ENCODE measurements around the gene HPS5. TPM values are rescaled to one million over a fixed set of nuclear protein-coding genes. Genes with fewer than 3 reads are reported as not detected.
"Not testable (repeated sequence)": the region's sequence is repeated elsewhere in the genome, so short reads cannot be mapped to it uniquely, and the experiment has no call there.

HPS5 gene
- total RNA-seq, 1 donor from 2014 or later: 35.2 TPM

- Mint-ChIP-seq H3K27me3 (ENCODE audit: low read depth) (no peaks in the 10 kb centered on the region), H3K36me3 (ENCODE audit: low read depth) (no peaks in the 10 kb centered on the region), H3K9me3 (ENCODE audit: low read depth) (no peaks in the 10 kb centered on the region), H3K27ac (ENCODE audit: unreplicated experiment) (no peak overlapping the region), H3K4me3 (ENCODE audit: unreplicated experiment) (no peak overlapping the region), H3K4me1 (ENCODE audit: low read depth) (no peaks in the 10 kb centered on the region)
- DNase-seq (ENCODE audit: low spot score): no peak
- TF ChIP-seq CTCF (IDR thresholded peaks at IDR 0.05): no peak
These were observed 57.0 kb downstream of the HPS5 start for GRCh38 chr11:18264677-18265555.

- no peak overlapping the region for H3K27ac Mint-ChIP-seq (ENCODE audit: unreplicated experiment)
- TF ChIP-seq CTCF (IDR thresholded peaks at IDR 0.05): no peak
- no peaks in the 10 kb centered on the region for H3K9me3 Mint-ChIP-seq (ENCODE audit: low read depth)
- DNase-seq (ENCODE audit: low spot score): no peak
- H3K27me3 Mint-ChIP-seq (ENCODE audit: low read depth): no peaks in the 10 kb centered on the region
- H3K36me3 Mint-ChIP-seq (ENCODE audit: low read depth): no peaks in the 10 kb centered on the region
- no peak overlapping the region for H3K4me3 Mint-ChIP-seq (ENCODE audit: unreplicated experiment)
- no peaks in the 10 kb centered on the region for H3K4me1 Mint-ChIP-seq (ENCODE audit: low read depth)
These were observed 57.9 kb downstream of the HPS5 start for GRCh38 chr11:18264035-18264434.

GRCh38 chr11:18262681-18263350, 59.1 kb downstream of the HPS5 start:
- H3K36me3 Mint-ChIP-seq (ENCODE audit: low read depth); H3K4me3 Mint-ChIP-seq (ENCODE audit: unreplicated experiment); H3K4me1 Mint-ChIP-seq (ENCODE audit: low read depth); DNase-seq (ENCODE audit: low spot score); H3K27ac Mint-ChIP-seq (ENCODE audit: unreplicated experiment); H3K27me3 Mint-ChIP-seq (ENCODE audit: low read depth); H3K9me3 Mint-ChIP-seq (ENCODE audit: low read depth): not testable (repeated sequence)

- Mint-ChIP-seq H3K36me3 (ENCODE audit: low read depth) (peaks cover under 1% of the 10 kb centered on the region), H3K4me1 (ENCODE audit: low read depth) (no peaks in the 10 kb centered on the region), H3K9me3 (ENCODE audit: low read depth) (no peaks in the 10 kb centered on the region), H3K4me3 (ENCODE audit: unreplicated experiment) (no peak overlapping the region), H3K27ac (ENCODE audit: unreplicated experiment) (no peak overlapping the region), H3K27me3 (ENCODE audit: low read depth) (peaks cover under 1% of the 10 kb centered on the region)
- TF ChIP-seq CTCF (IDR thresholded peaks at IDR 0.05): no peak
- DNase-seq (ENCODE audit: low spot score): no peak
These were observed 60.2 kb downstream of the HPS5 start for GRCh38 chr11:18261721-18262120.

- TF ChIP-seq CTCF (IDR thresholded peaks at IDR 0.05): no peak
- Mint-ChIP-seq H3K4me1 (ENCODE audit: low read depth) (no peaks in the 10 kb centered on the region), H3K4me3 (ENCODE audit: unreplicated experiment) (no peak overlapping the region), H3K27me3 (ENCODE audit: low read depth) (peaks cover 3% of the 10 kb centered on the region), H3K27ac (ENCODE audit: unreplicated experiment) (no peak overlapping the region), H3K9me3 (ENCODE audit: low read depth) (no peaks in the 10 kb centered on the region), H3K36me3 (ENCODE audit: low read depth) (peaks cover 2% of the 10 kb centered on the region)
- no peak for DNase-seq (ENCODE audit: low spot score)
These were observed 62.7 kb downstream of the HPS5 start for GRCh38 chr11:18259259-18259658.

All from chondrocyte (in vitro differentiated cells).